ENCODE results near the gene RAMP3. TPM values are rescaled to one million over a fixed set of nuclear protein-coding genes. Genes with fewer than 3 reads are reported as not detected.
"Not testable (repeated sequence)": the region's sequence is repeated elsewhere in the genome, so short reads cannot be mapped to it uniquely, and the experiment has no call there.

RAMP3 gene
- total and polyA plus RNA-seq, 11 donors, result 19.2 to 107 (median 38.9) TPM

DNA sequence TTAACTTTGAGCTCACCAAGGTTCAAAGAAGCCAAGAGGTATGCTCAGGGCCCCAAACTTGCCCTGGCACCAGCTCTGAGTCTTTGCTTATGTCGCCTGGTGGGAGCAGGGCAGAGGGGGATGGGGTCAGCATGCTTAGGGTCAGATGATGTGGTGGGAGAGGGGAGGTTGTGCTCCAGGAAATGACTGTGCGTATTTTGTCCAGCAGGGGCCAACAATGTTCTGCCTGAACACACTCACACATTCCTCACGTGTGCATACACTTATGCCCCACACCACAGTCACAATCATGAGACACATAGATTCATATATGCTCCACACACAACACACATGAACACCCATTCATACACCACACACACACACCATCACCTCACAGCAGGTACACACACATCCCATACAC is 4.4 kb upstream of the RAMP3 start:
- H3K27me3 ChIP-seq, result peaks cover 0 to 13% (median 8%) of the 10 kb centered on the region in 9 donors
- 51 to 65% (median 61%) methylated on average over 3 of the region's 3 CpGs for WGBS, 4 donors
- H3K4me3 ChIP-seq, result no peak overlapping the region
- intact Hi-C loops (cut with DNase I), result loop anchor here in 6 of 10 donors (2.0 to 10.0 kb wide), 6 partner anchors 108 to 712 kb away; no protein-coding TSS in a partner anchor
- no peaks in the 10 kb centered on the region for H3K9me3 ChIP-seq
- H3K36me3 ChIP-seq, result no peaks in the 10 kb centered on the region
- H3K4me1 ChIP-seq, result peaks cover 0 to 10% (median 4%) of the 10 kb centered on the region in 12 donors
- H3K27ac ChIP-seq, result no peak overlapping the region
- TF ChIP-seq, protein P1, sequence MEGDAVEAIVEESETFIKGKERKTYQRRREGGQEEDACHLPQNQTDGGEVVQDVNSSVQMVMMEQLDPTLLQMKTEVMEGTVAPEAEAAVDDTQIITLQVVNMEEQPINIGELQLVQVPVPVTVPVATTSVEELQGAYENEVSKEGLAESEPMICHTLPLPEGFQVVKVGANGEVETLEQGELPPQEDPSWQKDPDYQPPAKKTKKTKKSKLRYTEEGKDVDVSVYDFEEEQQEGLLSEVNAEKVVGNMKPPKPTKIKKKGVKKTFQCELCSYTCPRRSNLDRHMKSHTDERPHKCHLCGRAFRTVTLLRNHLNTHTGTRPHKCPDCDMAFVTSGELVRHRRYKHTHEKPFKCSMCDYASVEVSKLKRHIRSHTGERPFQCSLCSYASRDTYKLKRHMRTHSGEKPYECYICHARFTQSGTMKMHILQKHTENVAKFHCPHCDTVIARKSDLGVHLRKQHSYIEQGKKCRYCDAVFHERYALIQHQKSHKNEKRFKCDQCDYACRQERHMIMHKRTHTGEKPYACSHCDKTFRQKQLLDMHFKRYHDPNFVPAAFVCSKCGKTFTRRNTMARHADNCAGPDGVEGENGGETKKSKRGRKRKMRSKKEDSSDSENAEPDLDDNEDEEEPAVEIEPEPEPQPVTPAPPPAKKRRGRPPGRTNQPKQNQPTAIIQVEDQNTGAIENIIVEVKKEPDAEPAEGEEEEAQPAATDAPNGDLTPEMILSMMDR (IDR thresholded peaks at IDR 0.05), result no peak
- TF ChIP-seq POLR2A (IDR thresholded peaks at IDR 0.05), result no peak
- DNase-seq (peak in 1 of 5 donors; percentile 4), ATAC-seq (no peak)

DNA sequence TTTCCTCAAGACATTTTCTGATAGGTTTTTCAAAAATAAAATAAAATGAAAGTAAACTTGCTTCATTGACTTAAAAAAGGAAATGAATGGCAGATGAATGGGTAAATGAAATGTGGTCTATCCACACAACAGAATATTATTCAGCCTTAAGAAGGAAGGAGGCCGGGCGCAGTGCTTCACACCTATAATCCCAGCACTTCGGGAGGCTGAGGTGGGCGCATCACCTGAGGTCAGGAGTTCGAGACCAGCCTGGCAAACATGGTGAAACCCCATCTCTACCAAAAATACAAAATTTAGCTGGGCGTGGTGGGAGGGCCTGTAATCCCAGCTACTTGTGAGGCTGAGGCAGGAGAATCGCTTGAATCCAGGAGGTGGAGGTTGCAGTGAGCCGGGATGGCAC is 3.7 kb upstream of the RAMP3 start:
- ATAC-seq, H3K4me1 ChIP-seq, H3K4me3 ChIP-seq, H3K36me3 ChIP-seq, H3K27ac ChIP-seq, H3K9me3 ChIP-seq: not testable (repeated sequence)
- DNase-seq, result peak in 1 of 5 donors; percentile 17
- peaks cover 0 to 15% (median 9%) of the 10 kb centered on the region in 9 donors for H3K27me3 ChIP-seq
- WGBS, 4 donors, result 88 to 93% (median 90%) methylated on average over 8 of the region's 8 CpGs
- intact Hi-C loops (cut with DNase I), result loop anchor here in 9 of 10 donors (1.0 to 10.0 kb wide), 9 partner anchors 106 to 711 kb away; no protein-coding TSS in a partner anchor

DNA sequence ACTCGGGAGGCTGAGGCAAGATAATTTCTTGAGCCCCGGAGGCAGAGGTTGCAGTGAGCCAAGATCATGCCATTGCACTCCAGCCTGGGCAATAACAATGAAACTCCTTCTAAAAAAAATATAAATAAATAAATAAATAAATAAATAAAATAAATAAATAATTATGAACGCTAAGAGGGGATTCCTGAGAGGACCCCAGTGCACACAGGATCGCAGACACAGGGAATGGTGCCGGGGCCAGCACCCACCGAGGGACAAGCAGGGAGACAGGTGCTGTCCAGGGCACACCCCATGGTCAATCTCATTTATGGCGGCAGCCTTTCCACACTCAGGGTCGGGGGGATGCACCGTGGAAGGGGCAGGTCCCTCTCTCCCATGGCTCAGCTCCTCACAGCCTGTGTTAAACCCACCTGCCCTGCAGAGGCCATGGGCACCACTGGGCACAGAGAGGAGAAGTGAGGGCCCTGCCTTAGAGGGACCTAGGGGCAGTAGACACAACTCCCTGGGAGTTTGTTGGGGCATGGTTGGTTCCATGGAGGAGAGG is 2.2 kb upstream of the RAMP3 start:
- H3K27me3 ChIP-seq, result peaks cover 0 to 18% (median 9%) of the 10 kb centered on the region in 9 donors
- H3K36me3 ChIP-seq, result no peaks in the 10 kb centered on the region
- no peak overlapping the region for H3K27ac ChIP-seq
- DNase-seq (peak in 1 of 5 donors; percentile 18), ATAC-seq (no peak)
- H3K4me3 ChIP-seq, result no peak overlapping the region
- TF ChIP-seq, protein P1 (IDR thresholded peaks at IDR 0.05), result no peak
- TF ChIP-seq POLR2A (IDR thresholded peaks at IDR 0.05), result no peak
- peaks cover 0 to 11% (median 4%) of the 10 kb centered on the region in 12 donors for H3K4me1 ChIP-seq
- intact Hi-C loops (cut with DNase I), result loop anchor here (1.0 to 10.0 kb wide), 13 partner anchors 57 to 709 kb away; no protein-coding TSS in a partner anchor
- H3K9me3 ChIP-seq, result no peaks in the 10 kb centered on the region
- 90 to 96% (median 94%) methylated on average over 9 of the region's 9 CpGs for WGBS, 4 donors

DNA sequence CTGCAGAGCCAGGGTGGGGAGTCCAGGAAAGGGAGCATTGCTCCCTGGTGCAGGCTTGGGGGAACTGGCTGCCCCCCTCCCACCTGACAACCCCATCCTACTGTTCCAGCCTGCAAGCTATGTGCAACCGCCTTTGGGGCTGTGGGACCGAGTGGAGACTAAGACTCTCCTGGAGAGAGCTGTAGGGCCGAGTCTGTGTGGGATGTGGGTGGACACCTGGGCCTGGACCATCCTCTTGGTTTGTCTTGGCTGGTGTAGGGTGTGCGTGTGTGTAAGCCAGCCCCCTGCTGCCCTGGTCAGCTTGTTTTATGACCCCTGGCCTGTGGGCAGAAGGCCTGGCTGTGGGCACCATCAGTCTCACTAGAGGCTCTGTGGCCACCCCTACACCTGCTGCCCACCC is 1.6 kb upstream of the RAMP3 start:
- DNase-seq, result peak in 1 of 5 donors; percentile 24
- peaks cover 0 to 18% (median 9%) of the 10 kb centered on the region in 9 donors for H3K27me3 ChIP-seq
- no peak for TF ChIP-seq POLR2A (IDR thresholded peaks at IDR 0.05)

GRCh38 chr7:45156516-45157272 is 897 bp upstream of the RAMP3 start:
- TF ChIP-seq, protein P1 (IDR thresholded peaks at IDR 0.05), result no peak
- no peak for TF ChIP-seq POLR2A (IDR thresholded peaks at IDR 0.05)
- 75 to 89% (median 88%) methylated on average over 8 of the region's 8 CpGs for WGBS, 4 donors
- peak overlapping the region in 5 of 12 donors; percentile 19 to 93 (median 86) for H3K27ac ChIP-seq
- intact Hi-C loops (cut with DNase I), result loop anchor here in 8 of 10 donors (2.0 to 10.0 kb wide), 9 partner anchors 56 to 708 kb away; no protein-coding TSS in a partner anchor
- H3K4me3 ChIP-seq, result peak overlapping the region in 9 of 12 donors; percentile 53 to 75 (median 70)
- no peaks in the 10 kb centered on the region for H3K9me3 ChIP-seq
- H3K4me1 ChIP-seq, result peaks cover 0 to 20% (median 4%) of the 10 kb centered on the region in 12 donors
- no peak for ATAC-seq
- no peaks in the 10 kb centered on the region for H3K36me3 ChIP-seq
- peaks cover 0 to 18% (median 9%) of the 10 kb centered on the region in 9 donors for H3K27me3 ChIP-seq
- DNase-seq, result peak in 1 of 5 donors; percentile 23

More for the DNA sequence above, 1.6 kb upstream of the RAMP3 start:
- Histone ChIP-seq H3K4me3 (no peak overlapping the region), H3K27ac (no peak overlapping the region), H3K36me3 (no peaks in the 10 kb centered on the region), H3K4me1 (peaks cover 0 to 13% (median 4%) of the 10 kb centered on the region in 12 donors), H3K9me3 (no peaks in the 10 kb centered on the region)
- ATAC-seq, result no peak
- WGBS, 4 donors, result 82 to 95% (median 92%) methylated on average over 3 to 4 of the region's 4 CpGs
- intact Hi-C loops (cut with DNase I), result loop anchor here (1.0 to 10.0 kb wide), 14 partner anchors 56 to 709 kb away; no protein-coding TSS in a partner anchor
